Keratinocyte (primary cell): ENCODE results near the gene SCYGR4. TPM values are rescaled to one million over a fixed set of nuclear protein-coding genes. Genes with fewer than 3 reads are reported as not detected.

ENCODE experiments used
- DNase-seq: peaks from one replicate; pipeline ENCODE4 v3.0.0-alpha.2; 2011; ENCODE audit warnings: low read depth, missing footprints, low spot score
- FAIRE-seq: peaks from 2 replicates; lab custom pipeline; 2011; peaks lifted over from hg19 to GRCh38; lab: Jason Lieb, UNC
- H2AFZ ChIP-seq: 2 replicates; pipeline ENCODE4 v1.6.0; 2012; ENCODE audit warnings: low read length, control low read depth, inconsistent platforms; ENCODE audit not compliant: control insufficient read depth
- H3K27ac ChIP-seq: 2 replicates; pipeline ENCODE4 v1.5.1; 2011; ENCODE audit warnings: low read length; ENCODE audit not compliant: control insufficient read depth, insufficient read depth
- H3K27me3 ChIP-seq: 3 replicates; pipeline ENCODE4 v1.6.0; 2011; ENCODE audit warnings: low read length; ENCODE audit not compliant: control insufficient read depth, insufficient read depth; ENCODE audit errors: extremely low read depth
- H3K36me3 ChIP-seq, 2 experiments: 2 replicates in 1 of 2; 3 replicates in 1 of 2; pipeline ENCODE4 v1.5.1; 2011; ENCODE audit warnings: low read length in 2 of 2, mild to moderate bottlenecking in 1 of 2; ENCODE audit not compliant: control insufficient read depth in 2 of 2, insufficient read depth in 2 of 2; ENCODE audit errors: extremely low read depth in 1 of 2
- H3K4me1 ChIP-seq: 3 replicates; pipeline ENCODE4 v1.5.1; 2011; ENCODE audit warnings: low read length; ENCODE audit not compliant: control insufficient read depth, insufficient read depth; ENCODE audit errors: extremely low read depth
- H3K4me2 ChIP-seq: 3 replicates; pipeline ENCODE4 v1.6.0; 2011; ENCODE audit warnings: low read depth, low read length; ENCODE audit not compliant: control insufficient read depth, insufficient read depth; ENCODE audit errors: extremely low read depth
- H3K4me3 ChIP-seq, 3 experiments: fragments of 200-600 bp in 1 of 3; sonication (generic) in 1 of 3; 2 replicates in 2 of 3; 3 replicates in 1 of 3; pipeline ENCODE4 v1.5.1; 2011 to 2016; ENCODE audit warnings: low read length in 3 of 3, mild to moderate bottlenecking in 3 of 3, control low read depth in 2 of 3, inconsistent platforms in 1 of 3, low read depth in 1 of 3, mixed read lengths in 1 of 3, mixed run types in 1 of 3, moderate library complexity in 1 of 3; ENCODE audit not compliant: control insufficient read depth in 2 of 3, insufficient read depth in 2 of 3; ENCODE audit errors: extremely low read depth in 1 of 3
- H3K79me2 ChIP-seq: 2 replicates; pipeline ENCODE4 v1.6.0; 2012; ENCODE audit warnings: low read length; ENCODE audit not compliant: control insufficient read depth, insufficient read depth
- H3K9ac ChIP-seq: 3 replicates; pipeline ENCODE4 v1.6.0; 2011; ENCODE audit warnings: low read length; ENCODE audit not compliant: control insufficient read depth, insufficient read depth; ENCODE audit errors: extremely low read depth
- H3K9me1 ChIP-seq: 3 replicates; pipeline ENCODE4 v1.6.0; 2011; ENCODE audit warnings: low read length; ENCODE audit not compliant: control insufficient read depth, insufficient read depth; ENCODE audit errors: extremely low read depth
- H3K9me3 ChIP-seq: 2 replicates; pipeline ENCODE4 v1.5.1; 2012; ENCODE audit warnings: low read depth, low read length; ENCODE audit not compliant: control insufficient read depth
- H4K20me1 ChIP-seq: 3 replicates; pipeline ENCODE4 v1.6.0; 2011; ENCODE audit warnings: low read length; ENCODE audit not compliant: control insufficient read depth, insufficient read depth; ENCODE audit errors: extremely low read depth
- EZH2 ChIP-seq: IDR thresholded peaks from one replicate; pipeline ENCODE4 v1.6.1; 2012; ENCODE audit warnings: inconsistent platforms, mild to moderate bottlenecking, low read length, moderate library complexity
- dilution Hi-C: fragments of 300-500 bp; cut with MboI; formaldehyde crosslinking; loops from one replicate; pipeline ENCODE4 v1.7.0; 2020; ENCODE audit warnings: low sequenced_read_pairs; ENCODE audit not compliant: extremely low pct_ligation_motif_present
- polyA plus RNA-seq, 5 experiments: library from polyadenylated mRNA; depleted of rRNA in 3 of 5; stranded (reverse) in 3 of 5; stranded (forward) in 1 of 5; unstranded in 1 of 5; fragments of >200 nt; gene quantifications; 1 replicate in 1 of 5; 2 replicates in 3 of 5; 3 replicates in 1 of 5; pipeline versions ENCODE4 v1.2.1 to v1.2.3, GENCODE V29; 2011 to 2012; ENCODE audit warnings: missing spikeins in 2 of 5, low read depth in 1 of 5, low replicate concordance in 1 of 5
- TF ChIP-seq, protein P1 (sequence below), 3 experiments: IDR thresholded peaks in 1 of 3; conservative IDR thresholded peaks in 1 of 3; optimal IDR thresholded peaks in 1 of 3; 2 replicates in 2 of 3; 3 replicates in 1 of 3; pipeline versions ENCODE3 to v1.5.1; 2011; ENCODE audit warnings: low read length in 3 of 3, mild to moderate bottlenecking in 3 of 3, moderate library complexity in 2 of 3, control low read depth in 1 of 3, inconsistent platforms in 1 of 3; ENCODE audit not compliant: insufficient read depth in 2 of 3; ENCODE audit errors: extremely low read depth in 1 of 3

SCYGR4 gene
- polyA plus RNA-seq, 1 donor (not counting 4 experiments of a cell fraction or from before 2014, with no cell fraction given), result not detected

DNA sequence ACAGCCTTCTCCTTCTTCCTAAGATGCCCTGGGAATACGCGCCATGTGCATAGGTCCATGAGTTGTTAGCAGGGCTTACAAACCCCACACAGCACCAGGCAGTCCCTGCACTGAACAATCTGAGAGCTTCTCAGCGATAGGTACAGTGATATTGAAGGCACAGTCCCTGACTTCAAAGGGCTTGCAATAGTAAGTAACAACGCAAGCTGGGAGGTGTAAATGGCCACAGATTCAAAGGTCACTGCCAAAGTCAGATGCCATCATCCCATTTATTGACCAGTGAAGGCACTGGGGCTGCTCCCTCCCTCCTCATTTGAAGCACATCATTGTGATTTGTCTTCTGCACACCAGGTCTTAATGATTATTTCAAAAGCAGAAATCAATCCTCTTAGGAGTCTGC lies 2.1 kb upstream of the SCYGR4 start:
- Histone ChIP-seq H3K4me2 (no peak overlapping the region), H3K79me2 (no peaks in the 10 kb centered on the region), H3K9me1 (no peaks in the 10 kb centered on the region), H3K36me3 (no peaks in the 10 kb centered on the region), H3K4me1 (no peaks in the 10 kb centered on the region), H4K20me1 (no peaks in the 10 kb centered on the region), H3K27me3 (no peaks in the 10 kb centered on the region), H2AFZ (no peak overlapping the region), H3K27ac (no peak overlapping the region), H3K4me3 (no peak overlapping the region), H3K9ac (no peak overlapping the region), H3K9me3 (no peaks in the 10 kb centered on the region)
- dilution Hi-C loops, result no loop called here
- no peak for FAIRE-seq
- TF ChIP-seq EZH2, result no peak
- TF ChIP-seq, protein P1, sequence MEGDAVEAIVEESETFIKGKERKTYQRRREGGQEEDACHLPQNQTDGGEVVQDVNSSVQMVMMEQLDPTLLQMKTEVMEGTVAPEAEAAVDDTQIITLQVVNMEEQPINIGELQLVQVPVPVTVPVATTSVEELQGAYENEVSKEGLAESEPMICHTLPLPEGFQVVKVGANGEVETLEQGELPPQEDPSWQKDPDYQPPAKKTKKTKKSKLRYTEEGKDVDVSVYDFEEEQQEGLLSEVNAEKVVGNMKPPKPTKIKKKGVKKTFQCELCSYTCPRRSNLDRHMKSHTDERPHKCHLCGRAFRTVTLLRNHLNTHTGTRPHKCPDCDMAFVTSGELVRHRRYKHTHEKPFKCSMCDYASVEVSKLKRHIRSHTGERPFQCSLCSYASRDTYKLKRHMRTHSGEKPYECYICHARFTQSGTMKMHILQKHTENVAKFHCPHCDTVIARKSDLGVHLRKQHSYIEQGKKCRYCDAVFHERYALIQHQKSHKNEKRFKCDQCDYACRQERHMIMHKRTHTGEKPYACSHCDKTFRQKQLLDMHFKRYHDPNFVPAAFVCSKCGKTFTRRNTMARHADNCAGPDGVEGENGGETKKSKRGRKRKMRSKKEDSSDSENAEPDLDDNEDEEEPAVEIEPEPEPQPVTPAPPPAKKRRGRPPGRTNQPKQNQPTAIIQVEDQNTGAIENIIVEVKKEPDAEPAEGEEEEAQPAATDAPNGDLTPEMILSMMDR (optimal IDR thresholded peaks at IDR 0.05 in 1 of 3, IDR thresholded peaks at IDR 0.05 in 1 of 3, conservative IDR thresholded peaks at IDR 0.05 in 1 of 3; ENCODE audit: extremely low read depth in 1 of 3, insufficient read depth in 2 of 3, low read length in 3 of 3), result no peak
- no peak for DNase-seq

DNA sequence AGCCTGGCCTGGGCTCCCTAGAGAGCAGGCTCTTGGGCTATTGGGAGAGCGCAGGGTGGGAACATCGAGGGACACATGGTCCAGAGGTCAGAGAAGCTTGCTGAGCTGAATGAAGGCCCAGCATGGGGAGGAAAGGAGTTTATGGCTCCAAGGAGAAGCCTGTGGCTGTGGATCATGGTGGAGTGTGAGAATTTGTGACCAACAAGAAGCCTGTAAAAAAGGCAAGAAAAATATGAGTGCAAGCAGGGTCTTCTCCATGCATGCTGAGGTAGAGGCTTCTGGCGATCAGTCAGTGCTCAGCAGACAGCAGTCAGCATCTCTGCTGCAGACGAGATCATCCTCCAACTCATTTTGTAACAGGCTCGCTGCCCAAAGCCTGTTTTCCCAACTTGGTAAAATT lies 1.4 kb upstream of the SCYGR4 start:
- no peak overlapping the region for H3K9ac ChIP-seq
- FAIRE-seq, result no peak
- H4K20me1 ChIP-seq, result no peaks in the 10 kb centered on the region
- DNase-seq, result no peak
- no peaks in the 10 kb centered on the region for H3K9me3 ChIP-seq
- H2AFZ ChIP-seq, result no peak overlapping the region
- H3K4me3 ChIP-seq, result no peak overlapping the region
- no peaks in the 10 kb centered on the region for H3K4me1 ChIP-seq
- no peaks in the 10 kb centered on the region for H3K9me1 ChIP-seq
- H3K36me3 ChIP-seq, result no peaks in the 10 kb centered on the region
- no peak overlapping the region for H3K27ac ChIP-seq
- H3K4me2 ChIP-seq, result no peak overlapping the region
- TF ChIP-seq, protein P1 (optimal IDR thresholded peaks at IDR 0.05 in 1 of 3, IDR thresholded peaks at IDR 0.05 in 1 of 3, conservative IDR thresholded peaks at IDR 0.05 in 1 of 3; ENCODE audit: extremely low read depth in 1 of 3, insufficient read depth in 2 of 3, low read length in 3 of 3), result no peak
- TF ChIP-seq EZH2, result no peak
- H3K79me2 ChIP-seq, result no peaks in the 10 kb centered on the region
- dilution Hi-C loops, result no loop called here
- no peaks in the 10 kb centered on the region for H3K27me3 ChIP-seq
